HG03039 (cell line): Measurements from ENCODE around the gene FYN.

Source experiments
- ATAC-seq: cut with Tn5 transposase; IDR thresholded peaks from one replicate; pipeline ENCODE4 v1.9.1; 2021; ENCODE audit warnings: mild to moderate bottlenecking, moderate library complexity; ENCODE audit not compliant: unreplicated experiment

Gene FYN

GRCh38 chr6:111772381-111772780, 100.9 kb downstream of the FYN start:
- ATAC-seq, result no peak

- no peak for ATAC-seq
Measured at GRCh38 chr6:111771629-111772028, 101.6 kb downstream of the FYN start.

GRCh38 chr6:111771094-111771432, 102.2 kb downstream of the FYN start:
- ATAC-seq, result no peak

GRCh38 chr6:111770263-111771093, 102.8 kb downstream of the FYN start:
- no peak for ATAC-seq

- no peak for ATAC-seq
Measured at GRCh38 chr6:111769365-111770152, 103.7 kb downstream of the FYN start.

GRCh38 chr6:111768431-111768770, 104.9 kb downstream of the FYN start:
- ATAC-seq, result no peak

- ATAC-seq, result no peak
Measured at GRCh38 chr6:111767752-111768430, 105.4 kb downstream of the FYN start.

GRCh38 chr6:111766201-111766857, 106.9 kb downstream of the FYN start:
- no peak for ATAC-seq

GRCh38 chr6:111765763-111766162, 107.5 kb downstream of the FYN start:
- no peak for ATAC-seq

- ATAC-seq, result peak; percentile 59
Measured at GRCh38 chr6:111764238-111765175, 108.7 kb downstream of the FYN start.

GRCh38 chr6:111763381-111763780, 109.9 kb downstream of the FYN start:
- no peak for ATAC-seq

- no peak for ATAC-seq
Measured at GRCh38 chr6:111761783-111762312, 111.4 kb downstream of the FYN start.

- ATAC-seq, result no peak
Measured at GRCh38 chr6:111761212-111761611, 112.0 kb downstream of the FYN start.

GRCh38 chr6:111759836-111760785, 113.1 kb downstream of the FYN start:
- ATAC-seq, result no peak

- no peak for ATAC-seq
Measured at GRCh38 chr6:111759331-111759835, 113.9 kb downstream of the FYN start.

GRCh38 chr6:111758608-111759329, 114.5 kb downstream of the FYN start:
- no peak for ATAC-seq

GRCh38 chr6:111757342-111757741, 115.9 kb downstream of the FYN start:
- no peak for ATAC-seq

GRCh38 chr6:111754423-111754822, 118.8 kb downstream of the FYN start:
- ATAC-seq, result no peak
